Activated CD4-positive, alpha-beta T cell treated with anti-CD3 and anti-CD28 coated beads for 36 hours (primary cell): Measurements from ENCODE around the gene NCF4. TPM values are rescaled to one million over a fixed set of nuclear protein-coding genes. Genes with fewer than 3 reads are reported as not detected.
A peak's percentile ranks its signal among the peaks of the same experiment; 100 is the strongest.

ENCODE experiments used
- ATAC-seq: fragments of 200-7000 bp; cut with Tn5 transposase; one replicate; pipeline ENCODE4 v1.10.0; 2021; ENCODE audit warnings: mild to moderate bottlenecking, moderate library complexity
- CTCF ChIA-PET: fragments of 350-600 bp; sonication (Branson Sonifier 250); formaldehyde crosslinking; loops from one replicate; lab custom pipeline; 2021; ENCODE audit warnings: antibody characterized with exemption; lab: Charles Lee
- POLR2A ChIA-PET: fragments of 350-600 bp; sonication (Branson Sonifier 250); formaldehyde crosslinking; loops from one replicate; lab custom pipeline; 2021; ENCODE audit warnings: antibody characterized with exemption, inconsistent platforms; lab: Charles Lee
- DNase-seq: peaks from one replicate; pipeline ENCODE4 v3.0.0-alpha.2; 2020
- H3K27ac Mint-ChIP-seq: one replicate; pipeline ENCODE4 v1.8.0; 2021; ENCODE audit warnings: mixed read lengths
- H3K27me3 Mint-ChIP-seq: one replicate; pipeline ENCODE4 v1.8.0; 2021; ENCODE audit warnings: mixed read lengths
- H3K36me3 Mint-ChIP-seq: one replicate; pipeline ENCODE4 v1.8.0; 2021; ENCODE audit warnings: low read depth, mixed read lengths
- H3K4me1 Mint-ChIP-seq: one replicate; pipeline ENCODE4 v1.8.0; 2021; ENCODE audit warnings: mixed read lengths
- H3K4me3 Mint-ChIP-seq: one replicate; pipeline ENCODE4 v1.8.0; 2021; ENCODE audit warnings: mild to moderate bottlenecking, moderate library complexity, mixed read lengths
- H3K9me3 Mint-ChIP-seq: one replicate; pipeline ENCODE4 v1.8.0; 2021; ENCODE audit warnings: low read depth, mixed read lengths
- intact Hi-C, 2 experiments: fragments of 100-400 bp; cut with DNase I in 1 of 2; cut with micrococcal nuclease in 1 of 2; formaldehyde crosslinking; loops; one replicate each; pipeline versions ENCODE4 v1.14.2 to v1.15.1; 2022 to 2024; cut with DNase I, micrococcal nuclease
- total RNA-seq, 2 experiments: library from RNA; stranded (reverse); gene quantifications; one replicate each; pipeline ENCODE4 v1.2.3, GENCODE V29; 2021

NCF4 gene
- total RNA-seq, 2 experiments from 2014 or later = 3.8 to 3.9 TPM

- Mint-ChIP-seq H3K9me3 (peaks cover 8% of the 10 kb centered on the region), H3K4me1 (no peaks in the 10 kb centered on the region), H3K27ac (no peak overlapping the region), H3K4me3 (no peak overlapping the region), H3K27me3 (peaks cover 20% of the 10 kb centered on the region), H3K36me3 (peaks cover 2% of the 10 kb centered on the region)
- intact Hi-C loops = no loop called here
- POLR2A ChIA-PET = no interaction called here
- DNase-seq = no peak
- no peak for ATAC-seq
- CTCF ChIA-PET = interaction anchor here (0.6 kb wide), 2 partner anchors 33 to 505 kb away, joined by 3 to 4 read pairs; no protein-coding TSS in a partner anchor
Measured at GRCh38 chr22:36839356-36840073, 21.3 kb upstream of the NCF4 start.

- Mint-ChIP-seq H3K4me3 (no peak overlapping the region), H3K36me3 (peaks cover 2% of the 10 kb centered on the region), H3K9me3 (peaks cover 8% of the 10 kb centered on the region), H3K27me3 (peaks cover 23% of the 10 kb centered on the region), H3K4me1 (no peaks in the 10 kb centered on the region), H3K27ac (no peak overlapping the region)
- POLR2A ChIA-PET = no interaction called here
- DNase-seq (no peak), ATAC-seq (no peak)
- intact Hi-C loops = no loop called here
- CTCF ChIA-PET = interaction anchor here (0.6 kb wide), 1 partner anchor 33 kb away, joined by 3 read pairs; no protein-coding TSS in a partner anchor
Measured at GRCh38 chr22:36840106-36840505, 20.7 kb upstream of the NCF4 start.

GRCh38 chr22:36846271-36846670 lies 14.5 kb upstream of the NCF4 start:
- DNase-seq = no peak
- peaks cover 24% of the 10 kb centered on the region for H3K27me3 Mint-ChIP-seq
- no peaks in the 10 kb centered on the region for H3K4me1 Mint-ChIP-seq
- H3K27ac Mint-ChIP-seq = no peak overlapping the region
- H3K36me3 Mint-ChIP-seq = no peaks in the 10 kb centered on the region
- ChIA-PET CTCF (interaction anchor here (1.4 kb wide), 1 partner anchor 10 kb away, joined by 4 read pairs; no protein-coding TSS in a partner anchor), POLR2A (no interaction called here)
- intact Hi-C loops = no loop called here
- no peak for ATAC-seq
- no peak overlapping the region for H3K4me3 Mint-ChIP-seq
- H3K9me3 Mint-ChIP-seq = no peaks in the 10 kb centered on the region

GRCh38 chr22:36846949-36847348 lies 13.9 kb upstream of the NCF4 start:
- Mint-ChIP-seq H3K27ac (no peak overlapping the region), H3K36me3 (no peaks in the 10 kb centered on the region), H3K9me3 (no peaks in the 10 kb centered on the region), H3K4me1 (no peaks in the 10 kb centered on the region), H3K27me3 (peaks cover 20% of the 10 kb centered on the region), H3K4me3 (no peak overlapping the region)
- DNase-seq (no peak), ATAC-seq (no peak)
- intact Hi-C loops = no loop called here
- CTCF ChIA-PET = interaction anchor here (1.3 kb wide), 1 partner anchor 9 kb away, joined by 5 read pairs; no protein-coding TSS in a partner anchor
- POLR2A ChIA-PET = no interaction called here

- DNase-seq (no peak), ATAC-seq (no peak)
- no peak overlapping the region for H3K27ac Mint-ChIP-seq
- peaks cover 9% of the 10 kb centered on the region for H3K4me1 Mint-ChIP-seq
- peaks cover 14% of the 10 kb centered on the region for H3K27me3 Mint-ChIP-seq
- H3K9me3 Mint-ChIP-seq = no peaks in the 10 kb centered on the region
- H3K36me3 Mint-ChIP-seq = no peaks in the 10 kb centered on the region
- intact Hi-C loops = no loop called here
- CTCF ChIA-PET = interaction anchor here (0.7 kb wide), 1 partner anchor 71 kb away, joined by 3 read pairs; no protein-coding TSS in a partner anchor
- POLR2A ChIA-PET = no interaction called here
- H3K4me3 Mint-ChIP-seq = no peak overlapping the region
Measured at GRCh38 chr22:36850056-36850455, 10.8 kb upstream of the NCF4 start.

- POLR2A ChIA-PET = no interaction called here
- H3K9me3 Mint-ChIP-seq = no peaks in the 10 kb centered on the region
- peaks cover 9% of the 10 kb centered on the region for H3K4me1 Mint-ChIP-seq
- CTCF ChIA-PET = interaction anchor here (0.6 kb wide), 1 partner anchor 254 kb away, joined by 3 read pairs; no protein-coding TSS in a partner anchor
- DNase-seq (no peak), ATAC-seq (no peak)
- peaks cover 13% of the 10 kb centered on the region for H3K27me3 Mint-ChIP-seq
- intact Hi-C loops = no loop called here
- H3K4me3 Mint-ChIP-seq = no peak overlapping the region
- H3K36me3 Mint-ChIP-seq = no peaks in the 10 kb centered on the region
- no peak overlapping the region for H3K27ac Mint-ChIP-seq
Measured at GRCh38 chr22:36850682-36851081, 10.1 kb upstream of the NCF4 start.

- no peak for ATAC-seq
- Mint-ChIP-seq H3K4me1 (peaks cover 14% of the 10 kb centered on the region), H3K9me3 (no peaks in the 10 kb centered on the region), H3K4me3 (no peak overlapping the region), H3K27me3 (peaks cover 9% of the 10 kb centered on the region), H3K36me3 (no peaks in the 10 kb centered on the region), H3K27ac (peak overlapping the region; percentile 58)
- CTCF ChIA-PET = interaction anchor here (0.6 to 5.8 kb wide), 19 partner anchors 8 to 291 kb away, joined by 3 to 60 read pairs (median 5); partner anchors contain the start of genes IFT27 and NCF4
- POLR2A ChIA-PET = interaction anchor here (1.2 kb wide), 1 partner anchor 76 kb away, joined by 6 read pairs; the partner anchor contains the start of gene IFT27
- intact Hi-C loops = no loop called here
- no peak for DNase-seq
Measured at GRCh38 chr22:36852056-36852973, 8.5 kb upstream of the NCF4 start.

- Mint-ChIP-seq H3K27me3 (peaks cover 7% of the 10 kb centered on the region), H3K4me1 (peaks cover 14% of the 10 kb centered on the region), H3K27ac (peak overlapping the region; percentile 84), H3K36me3 (no peaks in the 10 kb centered on the region), H3K9me3 (no peaks in the 10 kb centered on the region), H3K4me3 (peak overlapping the region; percentile 45)
- ATAC-seq (peak; percentile 85), DNase-seq (peak; percentile 96)
- ChIA-PET CTCF (interaction anchor here (0.6 to 5.8 kb wide), 27 partner anchors 8 to 267 kb away, joined by 3 to 60 read pairs (median 5); partner anchors contain the start of genes IFT27 and NCF4), POLR2A (interaction anchor here (1.2 kb wide), 1 partner anchor 78 kb away, joined by 6 read pairs; the partner anchor contains the start of gene IFT27)
- intact Hi-C loops = loop anchor here in 1 of 2 experiments (1.0 kb wide), 2 partner anchors 71 to 77 kb away; partner anchors contain the start of gene IFT27
Measured at GRCh38 chr22:36853407-36854099, 7.3 kb upstream of the NCF4 start.

- ChIA-PET POLR2A (no interaction called here), CTCF (interaction anchor here (0.6 to 5.8 kb wide), 29 partner anchors 8 to 940 kb away, joined by 3 to 60 read pairs (median 4); partner anchors contain the start of gene IFT27)
- Mint-ChIP-seq H3K27ac (no peak overlapping the region), H3K4me3 (no peak overlapping the region), H3K27me3 (peaks cover 2% of the 10 kb centered on the region), H3K9me3 (no peaks in the 10 kb centered on the region), H3K4me1 (peaks cover 22% of the 10 kb centered on the region), H3K36me3 (no peaks in the 10 kb centered on the region)
- ATAC-seq (no peak), DNase-seq (no peak)
- intact Hi-C loops = no loop called here
Measured at GRCh38 chr22:36855478-36855877, 5.3 kb upstream of the NCF4 start.

- POLR2A ChIA-PET = no interaction called here
- Mint-ChIP-seq H3K27ac (no peak overlapping the region), H3K36me3 (no peaks in the 10 kb centered on the region), H3K4me1 (peaks cover 28% of the 10 kb centered on the region), H3K9me3 (no peaks in the 10 kb centered on the region), H3K27me3 (peaks cover 2% of the 10 kb centered on the region), H3K4me3 (no peak overlapping the region)
- intact Hi-C loops = loop anchor here (1.0 to 2.0 kb wide), 4 partner anchors 74 to 343 kb away; no protein-coding TSS in a partner anchor
- peak; percentile 97 for DNase-seq
- CTCF ChIA-PET = interaction anchor here (0.6 to 5.8 kb wide), 52 partner anchors 9 to 941 kb away, joined by 3 to 60 read pairs (median 4); partner anchors contain the start of gene IFT27
- ATAC-seq = peak; percentile 58
Measured at GRCh38 chr22:36856121-36856791, 4.5 kb upstream of the NCF4 start.
